Measurements from ENCODE around the gene ID2.

ID2 gene

DNA sequence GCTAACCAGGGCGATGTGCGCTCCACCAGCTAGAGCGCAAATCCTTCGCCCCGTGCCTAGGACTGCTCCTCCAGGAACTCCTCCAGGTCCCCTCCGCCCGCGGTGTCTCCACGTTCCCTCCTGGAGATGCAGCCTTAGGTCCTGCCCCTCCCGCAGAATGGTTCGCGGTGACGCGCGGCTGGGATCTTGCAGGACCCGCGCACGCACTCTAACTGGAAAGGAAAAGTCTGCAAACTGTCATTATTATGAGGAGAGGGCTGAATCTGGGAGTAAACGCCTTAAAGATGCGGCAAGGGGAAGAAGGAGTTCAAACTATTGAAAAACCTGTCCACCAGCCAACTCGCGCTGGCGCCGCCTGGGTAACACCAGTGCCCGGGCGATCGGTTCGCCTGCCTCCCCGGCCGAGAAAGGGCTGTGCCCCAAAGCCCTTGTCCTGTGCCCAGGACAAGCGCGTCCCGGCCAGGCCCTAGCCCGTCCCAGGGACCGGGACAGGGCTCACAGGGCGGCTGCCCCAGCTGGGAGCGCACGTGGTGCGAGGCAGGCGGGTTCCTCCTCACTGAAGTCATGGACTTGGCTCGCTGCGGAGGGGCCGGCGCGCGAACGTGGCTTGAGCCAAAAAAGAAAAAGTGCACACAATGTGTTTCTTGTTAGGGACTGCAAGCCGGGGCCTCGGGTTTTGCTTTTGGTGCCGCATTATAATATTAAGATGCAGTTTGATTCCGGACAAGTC, 5.5 kb upstream of the ID2 start:
- no peaks in the 10 kb centered on the region for H3K27me3 ChIP-seq (ENCODE audit: insufficient read depth, low read length, poor library complexity)
- no peaks in the 10 kb centered on the region for H3K36me3 ChIP-seq (ENCODE audit: insufficient read depth, low read length)
- H3K4me2 ChIP-seq (ENCODE audit: insufficient read depth, low read length): no peak overlapping the region
- H3K4me1 ChIP-seq (ENCODE audit: insufficient read depth, low read length): peaks cover 39% of the 10 kb centered on the region
- no peak overlapping the region for H3K4me3 ChIP-seq (ENCODE audit: low read depth in 1 of 2, low read length in 2 of 2)
- no peak overlapping the region for H3K27ac ChIP-seq (ENCODE audit: low read length)
- H2AFZ ChIP-seq (ENCODE audit: low read depth, low read length): no peak overlapping the region
- no peaks in the 10 kb centered on the region for H3K79me2 ChIP-seq (ENCODE audit: insufficient read depth, low read length)
- DNase-seq (no peak), ATAC-seq (ENCODE audit: insufficient read depth, low read depth) (no peak)
- TF ChIP-seq, protein P1, sequence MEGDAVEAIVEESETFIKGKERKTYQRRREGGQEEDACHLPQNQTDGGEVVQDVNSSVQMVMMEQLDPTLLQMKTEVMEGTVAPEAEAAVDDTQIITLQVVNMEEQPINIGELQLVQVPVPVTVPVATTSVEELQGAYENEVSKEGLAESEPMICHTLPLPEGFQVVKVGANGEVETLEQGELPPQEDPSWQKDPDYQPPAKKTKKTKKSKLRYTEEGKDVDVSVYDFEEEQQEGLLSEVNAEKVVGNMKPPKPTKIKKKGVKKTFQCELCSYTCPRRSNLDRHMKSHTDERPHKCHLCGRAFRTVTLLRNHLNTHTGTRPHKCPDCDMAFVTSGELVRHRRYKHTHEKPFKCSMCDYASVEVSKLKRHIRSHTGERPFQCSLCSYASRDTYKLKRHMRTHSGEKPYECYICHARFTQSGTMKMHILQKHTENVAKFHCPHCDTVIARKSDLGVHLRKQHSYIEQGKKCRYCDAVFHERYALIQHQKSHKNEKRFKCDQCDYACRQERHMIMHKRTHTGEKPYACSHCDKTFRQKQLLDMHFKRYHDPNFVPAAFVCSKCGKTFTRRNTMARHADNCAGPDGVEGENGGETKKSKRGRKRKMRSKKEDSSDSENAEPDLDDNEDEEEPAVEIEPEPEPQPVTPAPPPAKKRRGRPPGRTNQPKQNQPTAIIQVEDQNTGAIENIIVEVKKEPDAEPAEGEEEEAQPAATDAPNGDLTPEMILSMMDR (IDR thresholded peaks at IDR 0.05; ENCODE audit: borderline replicate concordance, extremely low read depth, low read length, poor library complexity, severe bottlenecking): no peak
- TF ChIP-seq EZH2 (IDR thresholded peaks at IDR 0.05; ENCODE audit: borderline replicate concordance, low read depth, low read length, severe bottlenecking): no peak
- peaks cover 17% of the 10 kb centered on the region for H3K9me3 ChIP-seq (ENCODE audit: insufficient read depth, low read length, severe bottlenecking)
- no peak overlapping the region for H3K9ac ChIP-seq (ENCODE audit: low read depth, low read length)
- H4K20me1 ChIP-seq (ENCODE audit: insufficient read depth, low read length): no peaks in the 10 kb centered on the region

DNA sequence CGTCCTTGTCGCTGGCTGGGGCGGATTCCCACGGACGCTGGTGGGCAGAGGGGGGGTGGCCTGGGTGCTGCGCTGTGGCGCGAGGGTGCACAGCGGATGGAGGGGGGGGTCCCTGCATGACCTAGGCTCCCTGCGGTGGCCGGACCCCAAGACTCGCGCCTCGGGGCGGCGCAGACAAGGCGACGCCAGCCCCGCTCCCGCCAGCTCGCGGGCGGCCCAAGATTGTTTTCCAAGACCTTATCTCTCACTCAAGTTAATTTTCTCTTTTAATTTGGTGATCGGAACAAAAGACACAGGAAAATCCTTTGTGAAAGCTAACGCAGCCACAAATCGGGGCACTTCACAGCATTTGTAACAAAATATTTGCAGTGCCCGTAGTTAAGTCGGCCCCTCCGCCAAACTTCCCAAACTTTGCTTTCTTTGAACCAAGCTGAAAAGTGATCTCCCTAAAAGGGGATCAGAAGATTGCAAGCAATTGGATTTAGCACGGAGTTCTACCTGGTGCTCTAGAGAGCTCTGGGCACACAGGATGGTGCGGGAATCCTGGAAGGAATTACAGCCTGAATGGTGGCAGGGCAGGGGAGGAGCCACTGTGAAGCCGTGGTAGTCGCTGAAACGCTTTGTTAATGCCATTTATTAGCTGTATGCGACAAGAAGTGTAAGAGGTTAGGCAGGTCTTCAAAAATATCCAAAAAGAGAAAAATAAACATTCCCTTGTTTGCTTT, 4.8 kb upstream of the ID2 start:
- Histone ChIP-seq H3K9ac (ENCODE audit: low read depth, low read length) (peak overlapping the region; percentile 71), H4K20me1 (ENCODE audit: insufficient read depth, low read length) (peaks cover 2% of the 10 kb centered on the region; the same call in 1 of the 2 replicates), H3K36me3 (ENCODE audit: insufficient read depth, low read length) (no peaks in the 10 kb centered on the region), H3K79me2 (ENCODE audit: insufficient read depth, low read length) (peaks cover 2% of the 10 kb centered on the region), H3K4me2 (ENCODE audit: insufficient read depth, low read length) (peak overlapping the region; percentile 82; the same call in 1 of the 2 replicates), H3K4me3 (ENCODE audit: low read depth in 1 of 2, low read length in 2 of 2) (no peak overlapping the region), H3K27ac (ENCODE audit: low read length) (0 out of 2 replicates have a peak overlapping the region, but pooled peaks have one; percentile 20), H2AFZ (ENCODE audit: low read depth, low read length) (no peak overlapping the region), H3K4me1 (ENCODE audit: insufficient read depth, low read length) (peaks cover 40% of the 10 kb centered on the region), H3K27me3 (ENCODE audit: insufficient read depth, low read length, poor library complexity) (no peaks in the 10 kb centered on the region), H3K9me3 (ENCODE audit: insufficient read depth, low read length, severe bottlenecking) (peaks cover 17% of the 10 kb centered on the region)
- no peak for TF ChIP-seq EZH2 (IDR thresholded peaks at IDR 0.05; ENCODE audit: borderline replicate concordance, low read depth, low read length, severe bottlenecking)
- TF ChIP-seq, protein P1 (IDR thresholded peaks at IDR 0.05; ENCODE audit: borderline replicate concordance, extremely low read depth, low read length, poor library complexity, severe bottlenecking): no peak
- no peak for DNase-seq
- no peak for ATAC-seq (ENCODE audit: insufficient read depth, low read depth)

DNA sequence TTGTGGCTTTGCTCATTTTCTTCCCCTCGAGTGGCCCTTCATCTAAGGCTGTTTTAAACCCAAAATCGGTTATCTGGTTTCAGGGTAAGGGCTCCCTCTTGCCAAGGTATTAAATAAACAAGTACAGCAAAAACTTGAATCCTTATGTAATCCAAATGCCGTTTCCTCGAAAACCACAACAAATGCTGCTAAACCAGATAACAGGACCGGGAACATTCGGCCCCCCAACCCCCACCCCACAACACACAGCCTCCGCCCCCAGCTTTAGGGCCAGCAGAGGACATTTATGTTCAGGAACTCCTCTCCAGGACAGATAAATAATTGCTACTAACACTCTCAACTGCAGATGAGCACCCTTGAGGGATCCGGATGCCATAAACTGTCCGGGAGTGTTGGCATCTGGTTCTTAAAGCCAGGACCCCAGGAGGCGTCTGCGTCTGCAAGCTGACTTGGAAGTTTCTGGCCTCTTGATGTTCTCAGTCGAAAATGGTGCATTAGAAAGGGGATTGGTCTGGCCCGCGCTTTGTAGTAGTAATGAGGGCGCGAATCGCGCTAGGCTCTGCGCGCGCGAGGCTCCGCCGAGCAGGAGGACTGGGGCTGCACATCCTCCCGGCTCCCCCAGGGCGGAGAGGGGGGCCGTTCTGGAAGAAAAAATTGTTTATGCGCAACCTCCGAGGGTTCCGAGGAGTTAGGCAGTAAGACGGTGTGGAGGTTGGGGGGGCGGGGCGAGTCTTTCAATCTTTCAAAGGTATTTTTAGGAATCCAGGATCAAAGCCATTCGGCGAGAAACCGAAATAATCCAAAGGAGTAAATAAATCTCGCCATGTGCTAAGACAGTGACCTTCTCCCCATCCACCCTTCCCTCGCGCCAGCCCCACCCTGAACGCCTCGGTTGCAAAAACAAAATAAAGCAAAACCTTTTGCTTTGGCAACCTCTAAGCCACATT, 3.9 kb upstream of the ID2 start:
- peak overlapping the region; percentile 2 to 63; a peak in 3 of 4 replicates for H3K4me3 ChIP-seq (ENCODE audit: low read depth in 1 of 2, low read length in 2 of 2)
- ATAC-seq (ENCODE audit: insufficient read depth, low read depth): peak; percentile 8; the same call in 1 of the 3 replicates
- peaks cover 6% of the 10 kb centered on the region; the same call in 1 of the 2 replicates for H4K20me1 ChIP-seq (ENCODE audit: insufficient read depth, low read length)
- peak; percentile 64 for DNase-seq
- peaks cover 40% of the 10 kb centered on the region for H3K4me1 ChIP-seq (ENCODE audit: insufficient read depth, low read length)
- H3K27ac ChIP-seq (ENCODE audit: low read length): peak overlapping the region; percentile 70
- no peaks in the 10 kb centered on the region for H3K27me3 ChIP-seq (ENCODE audit: insufficient read depth, low read length, poor library complexity)
- peaks cover 10% of the 10 kb centered on the region for H3K79me2 ChIP-seq (ENCODE audit: insufficient read depth, low read length)
- H3K4me2 ChIP-seq (ENCODE audit: insufficient read depth, low read length): peak overlapping the region; percentile 82
- H3K36me3 ChIP-seq (ENCODE audit: insufficient read depth, low read length): no peaks in the 10 kb centered on the region; the same call in 1 of the 2 replicates
- H3K9me3 ChIP-seq (ENCODE audit: insufficient read depth, low read length, severe bottlenecking): peaks cover 17% of the 10 kb centered on the region
- H2AFZ ChIP-seq (ENCODE audit: low read depth, low read length): peak overlapping the region; percentile 66
- peak overlapping the region; percentile 71 for H3K9ac ChIP-seq (ENCODE audit: low read depth, low read length)
- TF ChIP-seq, protein P1 (IDR thresholded peaks at IDR 0.05; ENCODE audit: borderline replicate concordance, extremely low read depth, low read length, poor library complexity, severe bottlenecking): no peak
- no peak for TF ChIP-seq EZH2 (IDR thresholded peaks at IDR 0.05; ENCODE audit: borderline replicate concordance, low read depth, low read length, severe bottlenecking)
